Heart right ventricle (tissue), 16 donors: ENCODE measurements around the gene C6orf163. TPM values are rescaled to one million over a fixed set of nuclear protein-coding genes. Genes with fewer than 3 reads are reported as not detected.

Experiments used
- ATAC-seq, 8 donors: fragments of 200-7000 bp; cut with Tn5 transposase; one replicate each; pipeline ENCODE4 v1.9.1; 2020; ENCODE audit warnings: mild to moderate bottlenecking in 8 of 8, moderate library complexity in 8 of 8, moderate number of reproducible peaks in 1 of 8
- DNase-seq, 2 donors: peaks; one replicate each; pipeline ENCODE4 v3.0.0-alpha.2; 2020
- H3K27ac ChIP-seq, 10 donors: fragments of 200-600 bp; sonication (generic) in 2 of 10; one replicate each; pipeline versions ENCODE4 v1.5.0 to v1.8.0; 2020 to 2022; ENCODE audit warnings: mild to moderate bottlenecking in 3 of 10
- H3K27me3 ChIP-seq, 7 donors: fragments of 200-600 bp; one replicate each; pipeline ENCODE4 v1.8.0; 2021 to 2022; ENCODE audit warnings: mild to moderate bottlenecking in 2 of 7
- H3K36me3 ChIP-seq, 9 donors: fragments of 200-600 bp; sonication (generic) in 1 of 9; one replicate each; pipeline versions ENCODE4 v1.5.0 to v1.8.0; 2020 to 2022; ENCODE audit warnings: mild to moderate bottlenecking in 2 of 9
- H3K4me1 ChIP-seq, 9 donors: fragments of 200-600 bp; sonication (generic) in 1 of 9; one replicate each; pipeline versions ENCODE4 v1.5.0 to v1.8.0; 2020 to 2022; ENCODE audit warnings: mild to moderate bottlenecking in 4 of 9
- H3K4me3 ChIP-seq, 10 donors: fragments of 200-600 bp; sonication (generic) in 2 of 10; one replicate each; pipeline versions ENCODE4 v1.5.0 to v1.8.0; 2020 to 2022; ENCODE audit warnings: mild to moderate bottlenecking in 7 of 10, moderate library complexity in 2 of 10
- H3K9me3 ChIP-seq, 11 donors: fragments of 200-600 bp in 10 of 11; sonication (generic) in 2 of 11; one replicate each; pipeline versions ENCODE4 v1.5.0 to v1.8.0; 2013 to 2022; ENCODE audit warnings: mild to moderate bottlenecking in 2 of 11, control low read depth in 1 of 11, moderate library complexity in 1 of 11
- WGBS, 2 donors: extraction: QIAGEN DNeasy Blood & Tissue Kit; methylation state at CpG; one replicate each; pipeline ENCODE4 v1.1.7; 2013; ENCODE audit warnings: inconsistent platforms in 1 of 2; 5-methylcytosine and 5-hydroxymethylcytosine counted together
- intact Hi-C, 10 donors: fragments of 100-400 bp; cut with DNase I; formaldehyde crosslinking; loops; one replicate each; pipeline versions ENCODE4 v1.11.1 to v1.14.2; 2022
- polyA plus RNA-seq, 2 donors: library from polyadenylated mRNA; stranded (reverse); fragments of 200-250 nt; gene quantifications; one replicate each; pipeline ENCODE4 v1.2.3, GENCODE V29; 2013
- total RNA-seq, 10 donors: library from RNA; stranded (reverse); fragmentation: NEBNext Ultra II Directional in 3 of 10; extraction: Animal tissue kit (Norgen Biotek cat#: 25700) in 3 of 10; gene quantifications; one replicate each; pipeline versions ENCODE4 v1.2.1 to v1.2.4, GENCODE V29; 2021 to 2023
- TF ChIP-seq, protein P1 (sequence below), 9 donors: fragments of 200-600 bp; sonication (generic) in 2 of 9; IDR thresholded peaks; one replicate each; pipeline versions ENCODE4 v1.5.0 to v1.8.0; 2021 to 2022; ENCODE audit warnings: antibody characterized with exemption in 9 of 9, mild to moderate bottlenecking in 5 of 9, moderate library complexity in 1 of 9
- donor health status: Arrhythmogenic right ventricular cardiomyopathy.
- donor health status: ischemic (EF 13 %, LVEDD 7.1; RV severe dilation, severe dysfunction).
- donor health status: healthy with polysubstance abuse.
- donor health status: DM: no; HTN: yes; CAD: no.
- donor health status: DM: no; HTN: no; CAD: no.
- donor health status: ischemic (EF 25% LVEDD 6.9; RV normal size, moderate dysfunction).
- donor health status: ischemic (EF 25% LVEDD 5.7; RV mildly dilated, moderate dysfunction).
- donor health status: healthy.
- donor health status: DM: yes; HTN: yes; CAD: no.
- donor health status: Ischemic cardiomyopathy.
- donor health status: ischemic (EF 35%, LVEDD 5.7; RV mildly dilated, moderate dysfunction).
- donor health status: nonischemic (EF 11% LVEDD 7.7; RV severe dilation, severe dysfunction).
- donor health status: DM: yes; HTN: yes; CAD: no.
- donor health status: PGD.
- donor health status: ischemic (EF 29% LVEDD 5.4; RV normal size, mild dysfunction).
- donor health status: nonischemic (EF 23%, LVEDD 6.1; RV moderate dilation, normal function).

C6orf163 gene
- total and polyA plus RNA-seq, 12 donors, result 0.35 to 7.7 (median 2.0) TPM

DNA sequence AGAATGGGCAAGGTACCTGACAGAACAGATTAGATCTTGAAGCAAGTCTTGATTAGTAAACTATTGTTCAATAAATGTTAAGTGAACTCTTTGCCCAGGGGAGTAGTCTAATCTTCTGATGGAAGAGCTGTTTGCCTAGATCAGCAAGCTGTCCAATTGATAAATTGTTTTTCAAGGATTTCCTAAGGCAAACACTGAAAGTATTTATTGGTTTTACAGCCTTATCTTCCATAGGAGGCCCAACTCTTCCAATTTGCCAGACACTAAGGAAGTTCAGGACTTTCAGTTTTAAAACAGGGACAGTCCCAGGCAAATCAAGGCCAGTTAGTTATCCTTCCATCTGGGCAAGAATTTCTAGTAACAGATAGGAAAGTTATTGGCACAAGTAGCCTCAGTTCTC, 1.8 kb upstream of the C6orf163 start:
- TF ChIP-seq, protein P1, sequence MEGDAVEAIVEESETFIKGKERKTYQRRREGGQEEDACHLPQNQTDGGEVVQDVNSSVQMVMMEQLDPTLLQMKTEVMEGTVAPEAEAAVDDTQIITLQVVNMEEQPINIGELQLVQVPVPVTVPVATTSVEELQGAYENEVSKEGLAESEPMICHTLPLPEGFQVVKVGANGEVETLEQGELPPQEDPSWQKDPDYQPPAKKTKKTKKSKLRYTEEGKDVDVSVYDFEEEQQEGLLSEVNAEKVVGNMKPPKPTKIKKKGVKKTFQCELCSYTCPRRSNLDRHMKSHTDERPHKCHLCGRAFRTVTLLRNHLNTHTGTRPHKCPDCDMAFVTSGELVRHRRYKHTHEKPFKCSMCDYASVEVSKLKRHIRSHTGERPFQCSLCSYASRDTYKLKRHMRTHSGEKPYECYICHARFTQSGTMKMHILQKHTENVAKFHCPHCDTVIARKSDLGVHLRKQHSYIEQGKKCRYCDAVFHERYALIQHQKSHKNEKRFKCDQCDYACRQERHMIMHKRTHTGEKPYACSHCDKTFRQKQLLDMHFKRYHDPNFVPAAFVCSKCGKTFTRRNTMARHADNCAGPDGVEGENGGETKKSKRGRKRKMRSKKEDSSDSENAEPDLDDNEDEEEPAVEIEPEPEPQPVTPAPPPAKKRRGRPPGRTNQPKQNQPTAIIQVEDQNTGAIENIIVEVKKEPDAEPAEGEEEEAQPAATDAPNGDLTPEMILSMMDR (IDR thresholded peaks at IDR 0.05), result no peak
- H3K27ac ChIP-seq, result no peak overlapping the region
- no peak for ATAC-seq
- no peaks in the 10 kb centered on the region for H3K27me3 ChIP-seq
- H3K9me3 ChIP-seq, result no peaks in the 10 kb centered on the region
- intact Hi-C loops, result no loop called here
- H3K36me3 ChIP-seq, result peaks cover 0 to 26% (median 0%) of the 10 kb centered on the region in 9 donors
- H3K4me1 ChIP-seq, result peaks cover 0 to 7% (median 0%) of the 10 kb centered on the region in 9 donors
- no peak overlapping the region for H3K4me3 ChIP-seq
- no peak for DNase-seq

- intact Hi-C loops, result no loop called here
- no peak overlapping the region for H3K4me3 ChIP-seq
- WGBS, 2 donors, result 91 to 93% methylated on average over 3 of the region's 3 CpGs
- H3K27me3 ChIP-seq, result no peaks in the 10 kb centered on the region
- TF ChIP-seq, protein P1 (IDR thresholded peaks at IDR 0.05), result no peak
- H3K27ac ChIP-seq, result no peak overlapping the region
- H3K4me1 ChIP-seq, result peaks cover 0 to 5% (median 0%) of the 10 kb centered on the region in 9 donors
- ATAC-seq (no peak), DNase-seq (no peak)
- H3K9me3 ChIP-seq, result no peaks in the 10 kb centered on the region
- H3K36me3 ChIP-seq, result peaks cover 0 to 18% (median 0%) of the 10 kb centered on the region in 9 donors
Measured at GRCh38 chr6:87346700-87347099, 2.1 kb downstream of the C6orf163 start.

DNA sequence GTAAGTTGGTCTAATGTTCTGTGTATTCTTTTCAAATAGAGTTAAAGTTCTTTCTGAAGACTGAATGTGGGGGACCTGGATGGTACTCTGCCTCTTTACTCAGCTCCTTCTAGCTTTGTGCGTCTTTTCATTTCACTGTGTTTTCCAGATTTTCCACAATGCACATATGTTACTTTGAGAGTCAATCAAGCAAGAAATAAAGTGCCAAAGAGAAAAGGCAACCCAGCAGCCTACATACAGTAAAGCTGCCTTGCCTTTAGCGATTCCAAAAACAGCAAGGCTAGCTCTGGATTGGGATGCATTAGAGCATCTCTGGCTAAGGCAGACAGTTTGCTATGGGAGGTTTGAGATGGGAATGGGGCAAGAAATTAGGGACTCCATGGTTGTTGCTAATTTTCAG, 5.3 kb downstream of the C6orf163 start:
- TF ChIP-seq, protein P1 (IDR thresholded peaks at IDR 0.05), result no peak
- no peaks in the 10 kb centered on the region for H3K27me3 ChIP-seq
- intact Hi-C loops, result no loop called here
- ATAC-seq, result no peak
- no peak overlapping the region for H3K27ac ChIP-seq
- H3K36me3 ChIP-seq, result peaks cover 0 to 7% (median 0%) of the 10 kb centered on the region in 9 donors
- DNase-seq, result no peak
- no peak overlapping the region for H3K4me3 ChIP-seq
- H3K9me3 ChIP-seq, result no peaks in the 10 kb centered on the region
- H3K4me1 ChIP-seq, result peaks cover 0 to 5% (median 0%) of the 10 kb centered on the region in 9 donors
- 96 to 99% methylated on average over 2 of the region's 2 CpGs for WGBS, 2 donors

DNA sequence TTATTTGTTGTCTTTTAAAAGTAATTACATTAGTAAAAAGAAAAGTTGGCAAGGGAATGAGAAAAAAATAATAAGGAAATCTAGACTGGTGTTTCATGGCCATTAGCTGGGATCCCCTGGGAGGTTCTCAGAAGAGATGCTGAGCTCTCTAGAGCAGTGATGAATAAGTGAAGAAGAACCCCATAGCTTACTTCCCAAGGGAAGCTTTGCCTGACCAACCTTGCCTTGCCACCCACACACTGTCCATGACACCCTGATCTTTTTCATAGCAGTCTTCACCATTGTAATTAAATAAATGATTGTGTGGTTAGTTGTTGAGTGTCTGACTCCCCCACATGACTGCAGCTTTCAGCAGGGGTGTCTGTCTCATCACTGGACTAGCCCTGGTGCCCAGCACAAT, 5.9 kb downstream of the C6orf163 start:
- H3K9me3 ChIP-seq, result no peaks in the 10 kb centered on the region
- no peaks in the 10 kb centered on the region for H3K27me3 ChIP-seq
- intact Hi-C loops, result no loop called here
- peaks cover 0 to 5% (median 0%) of the 10 kb centered on the region in 9 donors for H3K4me1 ChIP-seq
- H3K36me3 ChIP-seq, result peaks cover 0 to under 1% (median 0%) of the 10 kb centered on the region in 9 donors
- H3K27ac ChIP-seq, result no peak overlapping the region
- DNase-seq (no peak), ATAC-seq (no peak)
- TF ChIP-seq, protein P1 (IDR thresholded peaks at IDR 0.05), result no peak
- H3K4me3 ChIP-seq, result no peak overlapping the region
